ENCODE measurements around the gene AHCYL2. TPM values are rescaled to one million over a fixed set of nuclear protein-coding genes. Genes with fewer than 3 reads are reported as not detected.

Gene AHCYL2
- polyA plus RNA-seq, 1 experiment: 13.3 TPM

DNA sequence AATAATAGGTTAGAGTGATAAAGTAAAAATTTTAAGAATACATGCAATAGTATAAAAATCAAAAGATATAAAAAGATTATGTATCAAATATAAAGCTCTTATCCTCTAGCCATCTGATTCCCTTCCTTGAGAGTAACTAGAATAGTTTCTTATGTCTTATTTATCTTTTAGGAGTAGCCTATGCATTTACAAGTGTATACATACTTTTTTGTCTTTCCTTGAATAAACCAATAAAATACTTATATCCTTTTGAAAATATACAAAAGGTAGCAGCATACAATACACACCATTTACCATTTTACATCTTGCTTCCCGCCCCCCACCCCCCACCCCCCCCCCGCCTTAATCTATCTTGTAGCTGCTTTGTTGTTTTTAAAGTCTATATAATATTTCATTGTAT is 31.4 kb downstream of the AHCYL2 start:
- Histone ChIP-seq H3K4me3 (ENCODE audit: low read depth, low read length) (no peak overlapping the region), H3K27me3 (ENCODE audit: control insufficient read depth, insufficient read depth, low read length) (no peaks in the 10 kb centered on the region), H3K27ac (ENCODE audit: low read depth, low read length) (no peak overlapping the region), H3K9me3 (ENCODE audit: control insufficient read depth, insufficient read depth, low read length) (no peaks in the 10 kb centered on the region)
- ChIA-PET CTCF (interaction anchor here (0.5 to 1.3 kb wide), 2 partner anchors 91 to 92 kb away, joined by 3 read pairs; no protein-coding TSS in a partner anchor), POLR2A (no interaction called here)
- TF ChIP-seq, protein P1, sequence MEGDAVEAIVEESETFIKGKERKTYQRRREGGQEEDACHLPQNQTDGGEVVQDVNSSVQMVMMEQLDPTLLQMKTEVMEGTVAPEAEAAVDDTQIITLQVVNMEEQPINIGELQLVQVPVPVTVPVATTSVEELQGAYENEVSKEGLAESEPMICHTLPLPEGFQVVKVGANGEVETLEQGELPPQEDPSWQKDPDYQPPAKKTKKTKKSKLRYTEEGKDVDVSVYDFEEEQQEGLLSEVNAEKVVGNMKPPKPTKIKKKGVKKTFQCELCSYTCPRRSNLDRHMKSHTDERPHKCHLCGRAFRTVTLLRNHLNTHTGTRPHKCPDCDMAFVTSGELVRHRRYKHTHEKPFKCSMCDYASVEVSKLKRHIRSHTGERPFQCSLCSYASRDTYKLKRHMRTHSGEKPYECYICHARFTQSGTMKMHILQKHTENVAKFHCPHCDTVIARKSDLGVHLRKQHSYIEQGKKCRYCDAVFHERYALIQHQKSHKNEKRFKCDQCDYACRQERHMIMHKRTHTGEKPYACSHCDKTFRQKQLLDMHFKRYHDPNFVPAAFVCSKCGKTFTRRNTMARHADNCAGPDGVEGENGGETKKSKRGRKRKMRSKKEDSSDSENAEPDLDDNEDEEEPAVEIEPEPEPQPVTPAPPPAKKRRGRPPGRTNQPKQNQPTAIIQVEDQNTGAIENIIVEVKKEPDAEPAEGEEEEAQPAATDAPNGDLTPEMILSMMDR (IDR thresholded peaks at IDR 0.05; ENCODE audit: low read depth, low read length): no peak
- no peak for DNase-seq (ENCODE audit: low read depth, low spot score)

GRCh38 chr7:129257168-129257567 is 32.3 kb downstream of the AHCYL2 start:
- H3K27ac ChIP-seq (ENCODE audit: low read depth, low read length): no peak overlapping the region
- POLR2A ChIA-PET: no interaction called here
- no peaks in the 10 kb centered on the region for H3K9me3 ChIP-seq (ENCODE audit: control insufficient read depth, insufficient read depth, low read length)
- CTCF ChIA-PET: interaction anchor here (0.8 to 1.3 kb wide), 2 partner anchors 86 to 93 kb away, joined by 3 read pairs; no protein-coding TSS in a partner anchor
- TF ChIP-seq, protein P1 (IDR thresholded peaks at IDR 0.05; ENCODE audit: low read depth, low read length): no peak
- no peak overlapping the region for H3K4me3 ChIP-seq (ENCODE audit: low read depth, low read length)
- no peaks in the 10 kb centered on the region for H3K27me3 ChIP-seq (ENCODE audit: control insufficient read depth, insufficient read depth, low read length)
- DNase-seq (ENCODE audit: low read depth, low spot score): no peak

DNA sequence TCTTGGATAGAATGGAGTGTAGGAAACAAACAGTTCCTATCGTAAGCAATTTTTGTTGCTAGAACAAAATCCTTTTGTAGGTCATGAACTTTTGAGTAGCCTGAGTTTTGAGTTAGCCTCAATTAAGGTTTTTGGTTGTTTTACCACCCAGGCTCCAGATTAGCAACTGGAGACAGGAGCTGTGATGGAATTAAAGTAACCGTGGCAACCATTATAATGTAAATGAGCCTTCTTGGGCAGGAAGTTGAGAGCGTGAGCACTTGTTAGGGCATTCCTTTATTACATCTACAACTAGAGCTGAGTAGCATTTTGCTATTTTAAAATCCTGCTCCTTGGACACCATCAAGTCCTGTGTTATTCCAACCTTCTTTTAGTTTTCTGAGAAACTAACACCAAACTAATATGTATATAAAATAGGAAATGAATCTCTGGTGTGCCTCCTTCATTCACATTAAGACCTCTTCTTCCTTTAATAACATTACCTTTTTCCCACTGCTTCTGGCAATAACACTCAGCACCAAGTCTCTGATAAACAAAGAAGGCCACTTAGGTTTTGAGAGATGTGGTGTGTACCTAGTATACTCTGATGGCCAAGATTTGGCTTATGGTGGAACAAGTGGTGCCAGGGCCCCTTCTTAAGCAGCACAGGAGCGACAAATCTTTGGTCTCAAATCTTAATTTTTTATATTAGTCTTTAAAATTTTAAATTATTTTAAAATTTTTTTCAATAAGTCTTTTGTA is 34.0 kb downstream of the AHCYL2 start:
- Histone ChIP-seq H3K9me3 (ENCODE audit: control insufficient read depth, insufficient read depth, low read length) (no peaks in the 10 kb centered on the region), H3K27ac (ENCODE audit: low read depth, low read length) (no peak overlapping the region), H3K27me3 (ENCODE audit: control insufficient read depth, insufficient read depth, low read length) (no peaks in the 10 kb centered on the region), H3K4me3 (ENCODE audit: low read depth, low read length) (no peak overlapping the region)
- CTCF ChIA-PET: interaction anchor here (0.6 to 1.1 kb wide), 2 partner anchors 12 to 755 kb away, joined by 4 to 7 read pairs; no protein-coding TSS in a partner anchor
- POLR2A ChIA-PET: interaction anchor here (0.7 kb wide), 1 partner anchor 11 kb away, joined by 6 read pairs; no protein-coding TSS in a partner anchor
- no peak for DNase-seq (ENCODE audit: low read depth, low spot score)
- TF ChIP-seq, protein P1 (IDR thresholded peaks at IDR 0.05; ENCODE audit: low read depth, low read length): no peak

DNA sequence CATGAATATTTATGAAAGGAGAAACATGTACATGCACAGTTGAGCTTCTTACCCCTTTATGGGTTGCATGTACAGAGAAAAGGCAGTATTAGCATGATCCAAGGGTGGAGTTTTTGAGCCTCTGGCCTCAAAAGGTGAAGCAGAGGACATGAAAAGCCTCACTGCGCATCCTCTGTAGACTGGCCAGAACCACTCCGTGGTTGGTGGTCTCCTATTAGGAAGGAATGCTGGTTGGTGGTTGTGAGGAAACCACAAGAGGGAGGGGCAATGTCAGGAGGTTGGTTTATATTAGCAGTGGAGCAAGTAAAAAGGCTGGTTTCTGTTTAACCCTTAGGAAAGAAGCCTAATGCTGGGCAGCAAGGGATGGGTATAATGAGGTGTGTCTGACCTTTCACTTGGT is 37.5 kb downstream of the AHCYL2 start:
- CTCF ChIA-PET: interaction anchor here (0.8 to 2.7 kb wide), 3 partner anchors 9 to 43 kb away, joined by 3 to 14 read pairs (median 6); no protein-coding TSS in a partner anchor
- no peak for DNase-seq (ENCODE audit: low read depth, low spot score)
- H3K27ac ChIP-seq (ENCODE audit: low read depth, low read length): no peak overlapping the region
- POLR2A ChIA-PET: no interaction called here
- TF ChIP-seq, protein P1 (IDR thresholded peaks at IDR 0.05; ENCODE audit: low read depth, low read length): no peak
- no peak overlapping the region for H3K4me3 ChIP-seq (ENCODE audit: low read depth, low read length)
- no peaks in the 10 kb centered on the region for H3K27me3 ChIP-seq (ENCODE audit: control insufficient read depth, insufficient read depth, low read length)
- H3K9me3 ChIP-seq (ENCODE audit: control insufficient read depth, insufficient read depth, low read length): no peaks in the 10 kb centered on the region

GRCh38 chr7:129263168-129263567 is 38.3 kb downstream of the AHCYL2 start:
- Histone ChIP-seq H3K4me3 (ENCODE audit: low read depth, low read length) (no peak overlapping the region), H3K27ac (ENCODE audit: low read depth, low read length) (no peak overlapping the region), H3K27me3 (ENCODE audit: control insufficient read depth, insufficient read depth, low read length) (no peaks in the 10 kb centered on the region), H3K9me3 (ENCODE audit: control insufficient read depth, insufficient read depth, low read length) (no peaks in the 10 kb centered on the region)
- ChIA-PET CTCF (no interaction called here), POLR2A (no interaction called here)
- no peak for DNase-seq (ENCODE audit: low read depth, low spot score)
- TF ChIP-seq, protein P1 (IDR thresholded peaks at IDR 0.05; ENCODE audit: low read depth, low read length): no peak
